ENCODE results near the gene SP5. TPM values are rescaled to one million over a fixed set of nuclear protein-coding genes. Genes with fewer than 3 reads are reported as not detected.
"Not testable (repeated sequence)": the region's sequence is repeated elsewhere in the genome, so short reads cannot be mapped to it uniquely, and the experiment has no call there.

The SP5 gene
- total RNA-seq, 1 donor, result not detected

DNA sequence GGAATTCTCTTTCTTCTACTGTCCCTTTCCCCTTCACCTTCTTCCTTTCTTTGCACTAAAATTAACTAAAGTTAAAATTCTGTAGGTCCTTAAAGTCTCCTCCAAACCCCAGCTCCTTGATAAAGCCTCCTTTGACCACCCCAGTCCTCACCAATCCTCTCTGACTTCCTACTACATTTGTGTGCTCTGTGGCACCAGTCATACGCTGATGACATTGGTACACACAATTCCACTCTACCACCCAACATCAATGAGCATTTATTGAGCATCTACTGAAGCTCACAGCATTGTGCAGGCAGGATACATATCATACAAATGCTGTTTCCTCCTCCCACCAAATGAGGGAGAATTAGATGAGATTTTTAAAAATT is 4.5 kb upstream of the SP5 start:
- DNase-seq (ENCODE audit: low read depth in 2 of 3, low spot score in 2 of 3), result no peak

- DNase-seq (ENCODE audit: low read depth in 2 of 3, low spot score in 2 of 3), result peak in 1 of 3 donors; percentile 15
Measured at GRCh38 chr2:170711196-170711773, 3.9 kb upstream of the SP5 start.

DNA sequence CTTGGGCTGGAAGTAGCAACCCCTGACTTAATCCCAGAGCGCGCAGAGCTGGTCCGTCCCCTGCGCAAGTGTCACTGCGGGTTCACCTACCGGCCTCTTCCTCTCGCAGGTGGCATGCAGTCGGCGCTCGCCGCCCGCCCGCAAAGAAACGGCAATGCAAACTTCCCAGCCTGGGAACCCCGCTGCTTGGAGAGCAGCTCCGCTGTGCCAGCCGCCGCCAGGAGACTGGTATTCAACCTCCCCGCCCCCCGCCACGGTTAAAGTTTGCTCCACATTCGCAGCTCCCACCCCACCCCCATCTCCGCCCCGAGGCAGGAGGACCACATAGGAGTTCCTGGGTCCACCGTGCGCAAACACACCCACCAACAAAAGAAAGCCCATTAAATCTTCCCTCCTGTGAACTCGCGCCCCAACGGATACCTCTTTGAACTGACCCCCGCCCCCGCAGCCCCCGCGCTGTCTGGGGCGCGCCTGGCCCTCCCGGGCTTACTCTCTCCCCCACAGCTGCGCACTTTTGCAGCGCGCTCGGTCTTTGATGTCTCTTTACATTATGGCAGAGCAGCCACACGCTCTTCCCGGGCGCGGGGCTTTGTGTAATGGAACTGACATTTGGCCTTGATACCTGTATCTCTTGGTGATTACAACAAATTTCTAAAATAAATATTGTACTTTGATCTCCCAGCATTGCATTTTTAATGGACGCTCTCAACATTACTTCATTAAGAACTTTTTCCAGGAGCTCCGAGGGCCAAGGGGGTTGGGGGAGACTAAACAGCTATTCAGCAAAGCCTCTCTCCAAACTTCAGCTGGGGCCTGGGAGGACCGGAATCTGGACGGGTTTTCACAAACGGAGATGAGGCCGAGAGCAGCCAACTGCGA is 3.1 kb upstream of the SP5 start:
- DNase-seq (ENCODE audit: low read depth in 2 of 3, low spot score in 2 of 3), result no peak

- no peak for DNase-seq (ENCODE audit: low read depth in 2 of 3, low spot score in 2 of 3)
Measured at GRCh38 chr2:170712653-170713542, 2.2 kb upstream of the SP5 start.

GRCh38 chr2:170713543-170714380 is 1.4 kb upstream of the SP5 start:
- no peak for DNase-seq (ENCODE audit: low read depth in 2 of 3, low spot score in 2 of 3)

- peak in 1 of 3 donors; percentile 23 for DNase-seq (ENCODE audit: low read depth in 2 of 3, low spot score in 2 of 3)
Measured at GRCh38 chr2:170714381-170715061, 616 bp upstream of the SP5 start.

DNA sequence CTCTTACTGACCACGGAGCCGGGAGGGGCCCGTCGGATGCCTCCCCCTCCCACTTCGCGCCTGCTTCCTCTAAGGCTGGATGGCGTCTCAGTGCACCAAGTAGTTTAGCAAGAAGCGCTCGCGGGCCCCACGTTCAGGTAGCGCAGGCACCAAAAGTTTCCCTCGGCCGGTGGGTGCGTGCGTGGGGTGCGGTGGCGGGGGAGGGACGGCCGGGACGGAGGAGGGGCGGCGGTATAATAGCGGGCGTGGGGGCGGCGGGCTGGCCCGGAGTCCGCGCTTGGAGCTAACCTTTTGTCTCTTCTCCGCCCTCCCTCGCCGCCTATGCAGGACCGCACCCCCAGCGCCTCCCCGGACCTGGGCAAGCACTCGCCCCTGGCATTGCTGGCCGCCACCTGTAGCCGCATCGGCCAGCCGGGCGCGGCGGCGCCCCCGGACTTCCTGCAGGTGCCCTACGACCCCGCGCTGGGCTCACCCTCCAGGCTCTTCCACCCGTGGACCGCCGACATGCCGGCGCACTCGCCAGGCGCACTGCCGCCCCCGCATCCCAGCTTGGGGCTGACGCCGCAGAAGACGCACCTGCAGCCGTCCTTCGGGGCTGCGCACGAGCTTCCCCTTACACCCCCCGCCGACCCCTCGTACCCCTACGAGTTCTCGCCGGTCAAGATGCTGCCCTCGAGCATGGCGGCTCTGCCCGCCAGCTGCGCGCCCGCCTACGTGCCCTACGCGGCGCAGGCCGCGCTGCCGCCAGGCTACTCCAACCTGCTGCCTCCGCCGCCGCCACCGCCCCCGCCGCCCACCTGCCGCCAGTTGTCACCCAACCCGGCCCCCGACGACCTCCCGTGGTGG is 1.0 kb downstream of the SP5 start:
- no peak for DNase-seq (ENCODE audit: low read depth in 2 of 3, low spot score in 2 of 3)

- peak in 2 of 3 donors; percentile 45 to 50 for DNase-seq (ENCODE audit: low read depth in 2 of 3, low spot score in 2 of 3)
Measured at GRCh38 chr2:170716851-170717598, 1.9 kb downstream of the SP5 start.

DNA sequence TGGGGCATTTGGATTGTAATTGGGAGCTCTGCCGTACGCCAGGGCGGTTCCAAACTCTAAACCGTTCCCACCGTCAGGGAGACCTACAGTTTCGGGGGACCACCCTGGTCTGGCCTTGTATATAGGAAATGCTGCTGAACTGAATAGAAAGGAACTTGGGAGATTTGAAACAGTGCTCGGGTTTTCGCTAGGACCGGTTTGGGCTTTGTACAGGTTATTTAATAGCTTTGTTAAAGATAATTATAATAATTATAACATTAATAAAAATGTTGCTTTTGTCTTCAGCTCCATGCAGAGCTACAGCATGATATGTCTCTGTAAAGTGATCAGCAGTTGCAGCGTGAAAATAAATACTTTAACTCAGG is 2.4 kb downstream of the SP5 start:
- no peak for DNase-seq (ENCODE audit: low read depth in 2 of 3, low spot score in 2 of 3)

GRCh38 chr2:170717991-170718589 is 3.0 kb downstream of the SP5 start:
- peak in 1 of 3 donors; percentile 12 for DNase-seq (ENCODE audit: low read depth in 2 of 3, low spot score in 2 of 3)

DNA sequence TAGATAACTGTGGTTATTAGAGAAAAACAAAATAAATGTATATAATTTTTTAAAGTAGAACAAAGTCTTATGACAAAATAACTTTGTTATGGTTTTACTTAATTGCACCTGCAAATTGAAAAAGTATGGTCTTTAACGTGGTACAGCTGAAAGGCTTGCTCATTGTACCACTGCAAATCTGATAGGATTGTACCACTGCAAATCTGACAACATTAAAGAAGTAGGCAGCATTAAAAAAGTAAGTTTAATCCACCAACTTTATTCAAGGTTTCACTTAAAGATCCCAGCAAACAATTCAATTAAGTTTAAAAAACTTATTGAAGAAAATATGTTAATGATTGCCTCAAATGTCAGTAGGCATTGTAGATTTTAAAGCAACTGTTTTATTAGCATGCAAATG is 4.7 kb downstream of the SP5 start:
- no peak for DNase-seq (ENCODE audit: low read depth in 2 of 3, low spot score in 2 of 3)

- DNase-seq (ENCODE audit: low read depth in 2 of 3, low spot score in 2 of 3), result no peak
Measured at GRCh38 chr2:170721678-170722077, 6.5 kb downstream of the SP5 start.

GRCh38 chr2:170722301-170722700 is 7.2 kb downstream of the SP5 start:
- no peak for DNase-seq (ENCODE audit: low read depth in 2 of 3, low spot score in 2 of 3)

DNA sequence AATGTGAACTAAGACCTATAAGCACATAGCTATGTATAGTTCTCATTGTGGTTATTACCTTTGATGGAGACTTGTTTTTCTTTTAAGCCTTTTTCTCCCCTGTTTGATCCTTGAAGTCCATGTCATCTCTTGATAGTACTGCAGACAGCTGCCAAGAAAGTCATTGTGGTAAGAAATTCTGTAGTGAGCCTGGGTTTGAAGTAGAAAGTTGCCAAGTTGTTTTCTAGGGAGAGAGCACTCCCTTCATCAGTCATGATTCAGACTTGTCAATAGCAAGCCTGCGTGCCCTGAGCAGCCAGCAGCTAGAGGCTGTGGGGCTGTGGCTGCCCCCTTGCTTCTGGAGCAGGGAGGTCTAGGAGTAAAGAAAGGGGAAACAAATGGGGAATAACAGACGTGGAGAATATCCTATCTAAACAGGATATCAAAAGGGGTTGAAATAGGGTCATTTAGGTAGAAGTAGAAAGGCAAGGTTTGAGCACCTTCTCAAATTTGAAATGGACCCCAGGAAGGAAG is 8.4 kb downstream of the SP5 start:
- DNase-seq (ENCODE audit: low read depth in 2 of 3, low spot score in 2 of 3), result no peak

GRCh38 chr2:170733798-170734600 is 18.9 kb downstream of the SP5 start:
- DNase-seq (ENCODE audit: low read depth in 2 of 3, low spot score in 2 of 3), result no peak

GRCh38 chr2:170734601-170735000 is 19.5 kb downstream of the SP5 start:
- not testable (repeated sequence) for DNase-seq (ENCODE audit: low read depth in 2 of 3, low spot score in 2 of 3)

DNA sequence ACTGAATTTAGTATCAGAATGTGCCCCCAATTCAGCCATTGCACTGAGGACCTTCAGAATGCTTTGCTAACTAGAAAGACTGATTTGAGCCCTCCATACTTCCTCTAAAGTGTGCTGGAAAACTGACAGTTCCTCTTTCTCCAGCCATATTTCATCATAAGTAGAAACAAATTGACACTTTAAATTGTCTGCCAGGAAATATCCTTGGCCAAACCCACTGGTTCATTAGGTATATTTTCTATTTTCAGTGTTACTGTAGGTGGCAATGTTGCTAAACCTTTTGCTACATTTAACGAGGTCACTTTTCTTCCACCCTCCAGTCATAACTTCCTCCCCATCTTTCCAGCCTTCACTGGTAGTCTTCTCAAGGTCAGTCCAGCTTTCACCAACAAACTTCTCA is 21.5 kb downstream of the SP5 start:
- no peak for DNase-seq (ENCODE audit: low read depth in 2 of 3, low spot score in 2 of 3)
